GM23338 (cell line): Measurements from ENCODE around the gene MYO5A. TPM values are rescaled to one million over a fixed set of nuclear protein-coding genes. Genes with fewer than 3 reads are reported as not detected.

ENCODE experiments used
- ATAC-seq: fragments of 200-7000 bp; cut with Tn5 transposase; 3 replicates; pipeline ENCODE4 v1.9.1; 2020
- DNase-seq: peaks from one replicate; pipeline ENCODE4 v3.0.0-alpha.2; 2015; ENCODE audit warnings: low spot score
- H2AFZ ChIP-seq: fragments of 200-600 bp; sonication (generic); 2 replicates; pipeline ENCODE4 v1.8.0; 2016; ENCODE audit warnings: antibody characterized with exemption, mild to moderate bottlenecking, moderate library complexity
- H3F3A ChIP-seq: fragments of 200-600 bp; sonication (generic); replicated peaks from 2 replicates; pipeline ENCODE4 v1.8.0; 2017; ENCODE audit warnings: antibody characterized with exemption, mixed run types, low read depth
- H3K27ac ChIP-seq: fragments of 200-600 bp; sonication (generic); 2 replicates; pipeline ENCODE4 v1.6.1; 2016; ENCODE audit warnings: low read depth
- H3K27me3 ChIP-seq: fragments of 200-600 bp; sonication (generic); 2 replicates; pipeline ENCODE4 v1.8.0; 2016; ENCODE audit warnings: mild to moderate bottlenecking, mixed run types, moderate library complexity; ENCODE audit not compliant: insufficient read depth
- H3K36me3 ChIP-seq: fragments of 200-600 bp; sonication (generic); 2 replicates; pipeline ENCODE4 v1.8.0; 2016; ENCODE audit warnings: mild to moderate bottlenecking; ENCODE audit not compliant: insufficient read depth
- H3K4me1 ChIP-seq: fragments of 200-600 bp; sonication (generic); 2 replicates; pipeline ENCODE4 v1.8.0; 2016; ENCODE audit warnings: mild to moderate bottlenecking, moderate library complexity; ENCODE audit not compliant: insufficient read depth
- H3K4me2 ChIP-seq: fragments of 200-600 bp; sonication (generic); 2 replicates; pipeline ENCODE4 v1.7.1; 2017; ENCODE audit warnings: mixed run types
- H3K4me3 ChIP-seq: fragments of 200-600 bp; sonication (generic); 2 replicates; pipeline ENCODE4 v1.6.1; 2016; ENCODE audit warnings: mixed run types
- H3K79me2 ChIP-seq: fragments of 200-600 bp; sonication (generic); replicated peaks from 2 replicates; pipeline ENCODE4 v1.8.0; 2017; ENCODE audit warnings: mild to moderate bottlenecking; ENCODE audit not compliant: insufficient read depth
- H3K9me2 ChIP-seq: fragments of 200-600 bp; sonication (generic); 2 replicates; pipeline ENCODE4 v1.8.0; 2017; ENCODE audit not compliant: insufficient read depth
- H4K20me1 ChIP-seq: fragments of 200-600 bp; sonication (generic); replicated peaks from 2 replicates; pipeline ENCODE4 v1.8.0; 2017; ENCODE audit warnings: mild to moderate bottlenecking; ENCODE audit not compliant: insufficient read depth
- H3K27ac Mint-ChIP-seq: 2 replicates; pipeline ENCODE4 v1.8.0; 2020; ENCODE audit warnings: inconsistent platforms, mild to moderate bottlenecking, moderate library complexity, mixed read lengths
- H3K27me3 Mint-ChIP-seq: 3 replicates; pipeline ENCODE4 v1.8.0; 2022; ENCODE audit warnings: low read depth, mild to moderate bottlenecking, moderate library complexity, mixed read lengths, inconsistent platforms; ENCODE audit not compliant: insufficient read depth, poor library complexity
- H3K36me3 Mint-ChIP-seq: 3 replicates; pipeline ENCODE4 v1.8.0; 2021; ENCODE audit warnings: low read depth, mild to moderate bottlenecking, inconsistent platforms, moderate library complexity, mixed read lengths
- H3K4me1 Mint-ChIP-seq: 3 replicates; pipeline ENCODE4 v1.8.0; 2020; ENCODE audit warnings: mild to moderate bottlenecking, inconsistent platforms, mixed read lengths
- H3K4me3 Mint-ChIP-seq: 3 replicates; pipeline ENCODE4 v1.8.0; 2021; ENCODE audit warnings: moderate library complexity, mild to moderate bottlenecking, inconsistent platforms, mixed read lengths
- H3K9me3 Mint-ChIP-seq: 3 replicates; pipeline ENCODE4 v1.8.0; 2020; ENCODE audit warnings: moderate library complexity, mild to moderate bottlenecking, inconsistent platforms, mixed read lengths
- CREB1 ChIP-seq: fragments of 250-450 bp; sonication (Bioruptor Pico); IDR thresholded peaks from 2 replicates; pipeline ENCODE4 v1.5.0; 2020; ENCODE audit warnings: low read depth, mild to moderate bottlenecking, moderate library complexity
- CTCF ChIP-seq, 2 experiments: fragments of 200-600 bp in 1 of 2; sonication (generic) in 1 of 2; conservative IDR thresholded peaks; 2 replicates each; pipeline versions ENCODE4 v1.5.1 to v1.6.1; 2016 to 2017; ENCODE audit warnings: antibody characterized with exemption in 2 of 2, low read depth in 2 of 2, mild to moderate bottlenecking in 2 of 2, moderate library complexity in 1 of 2
- ETS1 ChIP-seq: IDR thresholded peaks from 2 replicates; pipeline ENCODE4 v1.6.1; 2016; ENCODE audit warnings: antibody characterized with exemption
- EZH2 ChIP-seq: fragments of 200-600 bp; sonication (generic); IDR thresholded peaks from one replicate; pipeline ENCODE4 v1.8.0; 2017; ENCODE audit warnings: antibody characterized with exemption, mild to moderate bottlenecking, low read depth; ENCODE audit not compliant: unreplicated experiment
- EZH2phosphoT487 ChIP-seq: fragments of 200-600 bp; sonication (generic); IDR thresholded peaks from one replicate; pipeline ENCODE4 v1.8.1; 2018; ENCODE audit warnings: antibody characterized with exemption; ENCODE audit not compliant: unreplicated experiment
- JUNB ChIP-seq: IDR thresholded peaks from one replicate; pipeline ENCODE4 v1.6.1; 2016; ENCODE audit warnings: antibody characterized with exemption; ENCODE audit not compliant: unreplicated experiment
- NANOG ChIP-seq: IDR thresholded peaks from 2 replicates; pipeline ENCODE4 v1.6.1; 2016; ENCODE audit warnings: antibody characterized with exemption, borderline replicate concordance
- POLR2AphosphoS5 ChIP-seq: IDR thresholded peaks from 2 replicates; pipeline ENCODE4 v1.6.1; 2016; ENCODE audit warnings: antibody characterized with exemption, low read depth
- REST ChIP-seq: IDR thresholded peaks from one replicate; pipeline ENCODE4 v1.6.1; 2018; ENCODE audit warnings: antibody characterized with exemption; ENCODE audit not compliant: unreplicated experiment
- STAT1 ChIP-seq: IDR thresholded peaks from one replicate; pipeline ENCODE4 v1.6.1; 2016; ENCODE audit warnings: antibody characterized with exemption; ENCODE audit not compliant: unreplicated experiment
- ZNF114 ChIP-seq: fragments of 250-450 bp; sonication (Bioruptor Pico); IDR thresholded peaks from 2 replicates; pipeline ENCODE4 v1.5.0; 2020; ENCODE audit warnings: mild to moderate bottlenecking, moderate library complexity
- ZNF331 ChIP-seq: fragments of 250-450 bp; sonication (Bioruptor Pico); IDR thresholded peaks from 2 replicates; pipeline ENCODE4 v1.5.0; 2020; ENCODE audit warnings: low read depth, mild to moderate bottlenecking, moderate library complexity
- ZNF462 ChIP-seq: fragments of 250-450 bp; sonication (Bioruptor Pico); IDR thresholded peaks from 2 replicates; pipeline ENCODE4 v1.5.0; 2020; ENCODE audit warnings: mild to moderate bottlenecking, moderate library complexity
- polyA plus RNA-seq: library from polyadenylated mRNA; unstranded; fragments of >200 nt; fragmentation: Nextera tagmentation; extraction: Ambion mirVana; gene quantifications from 2 replicates; pipeline ENCODE4 v1.2.1, GENCODE V29; 2016
- total RNA-seq: library from RNA; depleted of rRNA; stranded (reverse); fragments of >200 nt; shearing (Covaris generic); gene quantifications from 2 replicates; pipeline ENCODE4 v1.2.3, GENCODE V29; 2014

MYO5A gene
- total and polyA plus RNA-seq, 2 experiments from 2014 or later: 5.7 to 31.8 TPM

DNA sequence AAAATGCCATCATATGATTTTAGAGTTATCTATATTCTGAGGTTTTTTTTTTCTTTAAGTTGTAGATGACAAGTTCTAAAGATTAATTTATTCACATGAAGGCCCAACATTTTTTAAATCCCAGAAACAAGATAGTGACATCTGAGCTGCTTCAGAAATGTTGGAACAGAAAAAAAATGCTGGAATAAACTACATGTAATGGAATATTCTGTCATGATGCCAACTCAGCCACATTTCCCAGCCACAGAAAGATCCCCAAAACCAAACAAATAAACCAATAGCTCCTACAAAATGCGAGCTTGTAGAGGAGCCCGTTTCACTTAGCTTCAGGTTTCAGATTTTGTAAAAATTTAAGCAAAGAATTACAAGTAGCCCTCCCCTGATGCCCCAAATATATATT, 122.1 kb downstream of the MYO5A start:
- Histone ChIP-seq H3K9me2 (no peaks in the 10 kb centered on the region), H3K4me3 (no peak overlapping the region), H3K4me1 (no peaks in the 10 kb centered on the region), H2AFZ (no peak overlapping the region), H3K79me2 (no peaks in the 10 kb centered on the region), H3K27ac (no peak overlapping the region), H3K36me3 (no peaks in the 10 kb centered on the region), H3K4me2 (no peak overlapping the region), H4K20me1 (no peaks in the 10 kb centered on the region), H3K27me3 (no peaks in the 10 kb centered on the region), H3F3A (no peaks in the 10 kb centered on the region)
- Mint-ChIP-seq H3K27ac (0 out of 2 replicates have a peak overlapping the region, but pooled peaks have one; percentile 52), H3K4me3 (no peak overlapping the region), H3K36me3 (no peaks in the 10 kb centered on the region; the same call in 2 of the 3 replicates), H3K9me3 (no peaks in the 10 kb centered on the region), H3K27me3 (no peaks in the 10 kb centered on the region), H3K4me1 (no peaks in the 10 kb centered on the region)
- ATAC-seq: no peak
- no peak for TF ChIP-seq STAT1
- TF ChIP-seq CTCF (conservative IDR thresholded peaks at IDR 0.05; ENCODE audit: low read depth in 2 of 2): no peak
- TF ChIP-seq ETS1: no peak
- no peak for TF ChIP-seq ZNF331 (CRISPR knock-in tag)
- TF ChIP-seq ZNF462 (CRISPR knock-in tag): no peak
- no peak for TF ChIP-seq JUNB
- no peak for TF ChIP-seq NANOG
- no peak for TF ChIP-seq ZNF114 (CRISPR knock-in tag)
- TF ChIP-seq POLR2AphosphoS5: no peak
- no peak for TF ChIP-seq EZH2
- no peak for TF ChIP-seq EZH2phosphoT487
- no peak for TF ChIP-seq CREB1 (CRISPR knock-in tag)
- TF ChIP-seq REST: no peak
- no peak for DNase-seq
